GM19035 (cell line): ENCODE data around the gene PTCSC3.

Experiments used
- ATAC-seq: cut with Tn5 transposase; IDR thresholded peaks from one replicate; pipeline ENCODE4 v1.9.1; 2021; ENCODE audit not compliant: unreplicated experiment

Gene PTCSC3

GRCh38 chr14:36086629-36087395 is 89.7 kb downstream of the PTCSC3 start:
- ATAC-seq, result no peak

DNA sequence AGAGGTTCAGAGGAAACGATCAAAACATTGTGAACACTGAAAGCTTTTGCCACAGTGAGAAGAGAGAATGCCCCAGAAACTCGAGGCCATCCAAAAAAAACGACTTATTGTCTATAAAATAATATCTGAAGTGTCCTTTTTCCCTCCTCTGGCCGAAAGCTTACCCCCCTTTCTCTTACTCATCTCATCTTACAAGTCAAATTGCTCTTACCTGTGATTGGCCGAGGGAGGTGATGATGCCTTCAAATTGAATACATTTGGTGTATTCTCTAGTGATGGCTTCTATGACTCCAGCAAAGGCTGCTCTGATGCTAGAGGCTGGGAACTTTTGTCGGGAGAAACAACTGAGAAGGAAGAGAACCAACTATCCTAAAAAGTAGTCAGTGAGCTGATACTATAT is 90.7 kb downstream of the PTCSC3 start:
- ATAC-seq, result no peak
